Right renal pelvis (tissue), 4 donors: ENCODE measurements around the gene ACVR1C. TPM values are rescaled to one million over a fixed set of nuclear protein-coding genes. Genes with fewer than 3 reads are reported as not detected.
A peak's percentile ranks its signal among the peaks of the same experiment; 100 is the strongest.
"Not testable (repeated sequence)": the region's sequence is repeated elsewhere in the genome, so short reads cannot be mapped to it uniquely, and the experiment has no call there.

Source experiments
- DNase-seq, 4 donors: peaks; one replicate each; pipeline ENCODE4 v3.0.0-alpha.2; 2013; ENCODE audit warnings: low read depth in 4 of 4, low spot score in 3 of 4, missing footprints in 1 of 4
- polyA plus RNA-seq, 4 donors: library from polyadenylated mRNA; unstranded; fragments of 120-200 nt; gene quantifications; one replicate each; pipeline ENCODE4 v1.2.1, GENCODE V29; 2013; ENCODE audit not compliant: insufficient read length in 4 of 4

ACVR1C gene
- polyA plus RNA-seq, 4 donors, result 0.14 to 0.35 (median 0.19) TPM

DNA sequence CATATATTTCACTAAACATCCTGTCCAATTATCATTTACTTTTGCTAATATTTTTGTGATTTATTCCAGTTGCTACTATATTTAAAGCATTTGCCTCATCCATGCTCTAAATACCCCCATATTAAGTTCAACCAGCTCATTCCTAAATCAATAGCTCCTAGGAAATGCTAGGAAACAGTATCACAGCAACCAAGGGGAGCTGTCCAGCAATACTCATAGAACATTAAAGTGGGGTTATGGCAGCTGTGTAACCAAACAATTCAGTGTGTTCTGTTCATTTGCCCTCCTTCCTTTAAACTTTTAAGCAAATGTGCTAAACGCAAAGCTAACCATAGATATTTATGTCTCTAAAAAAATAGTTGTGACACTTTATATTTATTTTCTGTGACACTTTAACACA is 41.1 kb downstream of the ACVR1C start:
- DNase-seq, result no peak

DNA sequence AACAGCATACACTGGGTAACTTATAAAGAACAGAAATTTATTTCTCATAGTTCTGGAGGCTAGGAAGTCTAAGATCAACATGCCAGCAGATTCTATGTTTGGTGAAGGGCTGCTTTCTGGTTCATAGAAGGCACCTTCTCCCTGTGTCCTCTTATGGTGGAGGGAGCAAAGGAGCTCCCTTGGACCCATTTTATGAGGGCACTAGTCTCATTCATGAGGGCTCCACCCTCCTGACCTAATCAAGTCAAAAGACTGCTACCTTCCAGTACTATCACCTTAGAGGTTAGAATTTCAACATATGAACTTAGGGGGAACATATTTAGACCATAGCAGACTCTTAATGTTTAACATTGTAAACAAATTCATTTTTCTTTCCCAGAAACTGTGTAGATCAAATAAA is 54.5 kb downstream of the ACVR1C start:
- DNase-seq, result no peak

DNA sequence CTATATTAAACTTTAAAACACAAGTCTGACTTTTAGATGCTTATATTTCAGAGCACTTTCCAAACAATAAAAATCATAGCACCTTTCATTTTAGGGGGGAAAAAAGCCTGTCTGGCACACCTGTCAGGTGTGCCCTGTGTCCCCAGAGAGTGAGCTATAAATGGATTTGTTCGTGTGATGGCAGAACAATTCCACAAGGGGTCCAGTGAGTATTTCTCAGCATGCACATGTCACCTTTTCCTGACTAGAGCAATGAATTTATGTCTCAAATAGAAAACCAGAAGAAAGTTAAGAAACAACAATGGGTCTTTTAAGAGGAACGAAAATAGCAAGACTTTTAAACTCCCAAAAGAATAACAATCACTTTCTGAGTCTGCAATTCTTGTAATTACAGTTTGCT is 55.9 kb downstream of the ACVR1C start:
- DNase-seq, result no peak

DNA sequence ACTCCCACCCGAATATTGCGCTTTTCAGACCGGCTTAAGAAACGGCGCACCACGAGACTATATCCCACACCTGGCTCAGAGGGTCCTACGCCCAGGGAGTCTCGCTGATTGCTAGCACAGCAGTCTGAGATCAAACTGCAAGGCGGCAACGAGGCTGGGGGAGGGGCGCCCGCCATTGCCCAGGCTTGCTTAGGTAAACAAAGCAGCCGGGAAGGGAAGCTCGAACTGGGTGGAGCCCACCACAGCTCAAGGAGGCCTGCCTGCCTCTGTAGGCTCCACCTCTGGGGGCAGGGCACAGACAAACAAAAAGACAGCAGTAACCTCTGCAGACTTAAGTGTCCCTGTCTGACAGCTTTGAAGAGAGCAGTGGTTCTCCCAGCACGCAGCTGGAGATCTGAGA is 62.0 kb downstream of the ACVR1C start:
- not testable (repeated sequence) for DNase-seq

DNA sequence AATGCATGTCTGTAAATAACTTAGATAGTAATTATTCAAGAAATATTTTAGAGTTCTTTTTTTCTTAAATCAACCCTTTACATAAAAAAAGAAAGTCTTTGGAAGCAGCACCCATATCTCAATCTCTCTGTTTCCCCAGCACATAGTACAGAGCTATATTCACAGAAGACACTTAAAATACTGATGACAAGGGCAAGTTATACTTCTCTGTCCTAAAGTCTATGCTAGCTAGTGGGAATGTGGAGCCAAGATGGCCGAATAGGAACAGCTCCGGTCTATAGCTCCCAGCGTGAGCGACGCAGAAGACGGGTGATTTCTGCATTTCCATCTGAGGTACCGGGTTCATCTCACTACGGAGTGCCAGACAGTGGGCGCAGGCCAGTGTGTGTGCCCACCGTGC is 62.6 kb downstream of the ACVR1C start:
- DNase-seq, result not testable (repeated sequence)

DNA sequence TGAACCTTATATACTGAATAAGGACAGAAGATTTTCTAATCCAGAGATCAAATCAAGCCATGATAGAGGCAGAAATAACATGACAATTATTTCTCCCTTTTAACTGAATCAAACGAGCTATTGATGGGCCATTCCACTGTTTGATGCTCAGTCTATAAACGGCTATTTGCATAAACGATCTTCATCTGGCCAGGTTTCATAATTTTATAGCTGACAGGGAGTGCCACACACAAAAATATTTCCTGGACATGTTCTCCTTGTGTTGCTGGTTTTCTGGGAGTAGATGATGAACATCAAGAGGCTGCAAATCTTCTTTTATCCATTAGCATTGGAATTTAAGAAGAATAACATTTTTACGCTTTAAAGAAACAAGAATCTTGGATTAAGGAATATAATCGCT is 63.1 kb downstream of the ACVR1C start:
- no peak for DNase-seq

DNA sequence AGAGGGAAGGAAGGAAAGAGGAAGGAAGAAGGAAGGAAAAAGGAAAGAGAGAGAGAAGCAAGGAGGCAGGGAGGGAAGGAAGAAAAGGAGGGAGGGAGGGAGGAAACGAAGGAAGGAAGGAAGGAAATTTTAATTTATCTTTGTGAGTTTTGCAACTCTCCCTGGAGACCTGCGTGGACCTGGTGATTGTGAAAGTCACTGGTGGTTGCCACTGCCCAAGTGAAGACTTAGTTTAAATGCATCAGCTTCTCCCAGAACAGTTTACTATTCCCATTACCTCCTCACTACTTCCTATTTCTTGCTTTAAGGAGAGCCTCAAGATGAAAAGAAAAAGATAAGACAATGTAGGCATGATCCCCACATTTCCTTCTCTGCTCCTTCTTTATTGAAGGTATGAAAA is 68.8 kb downstream of the ACVR1C start:
- no peak for DNase-seq

DNA sequence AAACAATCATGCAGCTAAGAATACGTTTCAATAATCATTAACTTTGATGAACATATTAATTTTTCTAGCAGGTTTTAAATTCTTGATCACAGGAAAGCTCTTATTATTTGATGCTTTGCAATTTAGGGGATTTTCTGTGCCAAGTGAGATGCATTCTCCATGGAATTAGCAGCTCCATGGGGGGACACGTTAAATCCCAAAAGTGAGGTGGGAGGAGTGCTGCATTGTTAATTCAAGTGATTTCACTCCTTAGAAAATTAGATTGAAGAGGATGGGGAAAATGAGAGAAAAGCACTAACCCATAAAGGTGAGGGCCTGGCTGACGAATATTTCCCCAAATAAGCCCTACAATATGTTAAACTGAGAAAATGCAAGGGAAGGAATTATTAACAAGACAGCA is 69.2 kb downstream of the ACVR1C start:
- DNase-seq, result no peak

DNA sequence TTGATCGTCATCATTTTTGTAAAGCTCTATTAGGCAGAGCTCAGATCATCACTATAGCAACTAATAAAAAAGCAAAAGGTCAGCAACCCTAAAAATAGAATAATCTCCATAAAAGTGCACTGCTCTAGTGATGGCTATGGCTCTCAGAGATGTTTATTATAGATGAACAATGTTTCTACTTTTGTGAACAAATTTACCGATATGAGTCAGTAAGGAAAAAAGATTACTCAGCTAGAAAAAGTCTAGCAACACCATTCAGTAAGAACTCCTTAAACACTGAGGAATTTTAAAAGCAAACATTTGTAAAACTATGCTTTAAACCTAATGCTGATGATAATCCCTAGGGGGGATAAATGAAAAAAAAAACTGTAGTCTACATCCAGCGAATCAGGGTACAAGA is 69.6 kb downstream of the ACVR1C start:
- no peak for DNase-seq

DNA sequence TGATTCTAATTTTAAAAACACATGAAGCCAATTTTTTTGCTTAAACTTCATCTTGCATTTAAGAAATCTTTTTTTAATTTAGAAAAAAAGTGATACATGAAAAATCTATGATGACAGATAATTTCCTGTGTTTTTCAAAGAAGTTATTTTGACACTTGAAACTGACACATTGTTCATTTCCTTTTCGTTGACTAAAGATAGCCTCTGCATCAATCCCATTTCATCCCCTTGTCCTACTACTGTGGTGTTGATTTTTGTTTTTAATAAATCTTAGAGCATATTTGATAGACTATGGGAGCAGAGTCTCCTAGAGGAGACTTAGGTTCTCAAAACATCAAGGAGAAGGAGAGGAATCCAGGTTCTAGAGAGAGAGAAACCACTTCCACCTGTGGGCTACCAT is 70.9 kb downstream of the ACVR1C start:
- no peak for DNase-seq

DNA sequence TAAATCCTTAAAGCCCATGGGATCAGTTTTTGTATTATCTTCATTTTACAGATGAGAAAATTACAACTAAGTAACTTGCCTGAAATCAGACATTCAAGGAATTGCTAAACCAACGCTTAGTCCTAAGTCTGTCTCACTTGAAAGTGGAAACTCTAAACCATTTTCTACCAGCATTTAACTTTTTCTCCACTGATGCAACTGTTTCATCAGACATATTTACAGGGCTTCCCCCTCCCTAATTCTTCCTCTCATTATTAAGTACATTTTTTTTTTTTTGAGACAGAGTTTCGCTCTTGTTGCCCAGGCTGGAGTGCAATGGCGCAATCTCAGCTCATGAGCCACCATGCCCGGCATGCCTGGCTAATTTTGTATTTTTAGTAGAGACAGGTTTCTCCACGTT is 88.6 kb downstream of the ACVR1C start:
- DNase-seq, result no peak

DNA sequence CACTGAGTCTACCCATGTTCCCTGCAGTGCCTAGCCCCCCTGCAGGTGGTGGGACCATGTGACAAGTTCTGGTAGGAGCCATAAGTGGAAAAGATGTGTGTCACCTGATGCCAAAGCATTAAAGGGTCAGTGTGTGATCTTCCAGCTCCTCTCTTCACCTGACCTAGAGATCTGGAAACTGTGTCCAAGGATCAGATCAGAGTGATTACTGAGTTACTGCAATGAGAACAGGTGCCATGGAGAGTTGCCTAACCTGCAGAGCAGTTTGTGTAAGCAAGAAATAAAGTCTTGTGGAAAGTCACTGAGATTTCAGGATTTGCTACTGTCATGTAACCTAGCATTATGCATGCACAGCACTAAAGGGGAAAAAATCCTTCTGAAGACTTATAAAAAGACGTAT is 90.6 kb downstream of the ACVR1C start:
- no peak for DNase-seq

DNA sequence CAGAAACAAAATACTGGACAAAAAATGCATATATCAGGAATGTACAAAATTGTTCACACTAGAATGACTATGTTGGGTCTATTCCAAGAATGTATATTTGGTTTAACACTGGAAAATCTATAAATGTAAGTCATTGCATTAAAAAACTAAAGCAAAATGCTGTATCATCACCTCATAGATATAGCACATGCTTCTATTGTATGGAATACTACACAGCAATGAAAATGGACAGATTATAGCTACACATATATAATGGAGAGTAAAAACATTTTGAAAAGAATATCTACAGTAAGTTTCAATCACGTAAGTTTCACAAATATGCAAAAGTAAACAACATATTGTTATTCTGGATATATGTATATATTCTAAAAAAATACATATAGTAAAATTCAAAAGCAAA is 91.8 kb downstream of the ACVR1C start:
- DNase-seq, result no peak

DNA sequence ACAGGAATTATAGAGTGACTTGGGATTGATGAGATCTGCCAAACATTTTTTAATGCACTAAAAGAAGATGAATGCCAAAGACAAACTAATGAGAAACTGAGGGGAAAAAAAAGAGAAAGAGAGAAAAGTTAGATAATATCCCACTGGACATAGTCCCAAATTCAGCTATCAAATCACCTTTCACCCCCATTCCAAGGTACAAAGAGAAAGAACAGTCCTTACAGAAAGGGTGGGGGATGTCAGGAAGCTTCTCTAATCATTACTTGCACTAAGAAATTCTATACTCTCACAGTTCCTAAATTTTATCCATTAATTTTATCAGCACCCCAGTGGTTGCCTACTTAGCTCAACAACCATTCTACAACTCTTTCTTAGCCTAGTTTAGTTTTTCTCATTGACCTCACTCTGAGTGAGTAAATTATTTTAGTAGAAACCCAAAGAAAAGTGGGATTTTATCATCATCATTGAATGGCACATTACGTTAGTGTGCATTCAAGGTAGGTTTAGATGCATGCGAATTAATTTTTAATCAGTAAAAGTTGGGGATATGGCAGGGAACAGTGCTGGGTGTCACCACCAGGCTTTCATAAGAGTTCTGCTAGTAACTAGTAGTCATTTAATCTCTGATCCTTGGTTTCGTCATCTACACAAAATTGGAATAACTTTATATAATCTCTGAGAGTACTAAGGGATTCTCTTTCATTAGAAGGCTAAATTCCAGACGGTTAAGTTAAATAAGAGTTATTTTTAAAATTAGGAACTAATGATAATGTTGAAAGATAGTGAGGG is 99.5 kb downstream of the ACVR1C start:
- DNase-seq, result no peak

DNA sequence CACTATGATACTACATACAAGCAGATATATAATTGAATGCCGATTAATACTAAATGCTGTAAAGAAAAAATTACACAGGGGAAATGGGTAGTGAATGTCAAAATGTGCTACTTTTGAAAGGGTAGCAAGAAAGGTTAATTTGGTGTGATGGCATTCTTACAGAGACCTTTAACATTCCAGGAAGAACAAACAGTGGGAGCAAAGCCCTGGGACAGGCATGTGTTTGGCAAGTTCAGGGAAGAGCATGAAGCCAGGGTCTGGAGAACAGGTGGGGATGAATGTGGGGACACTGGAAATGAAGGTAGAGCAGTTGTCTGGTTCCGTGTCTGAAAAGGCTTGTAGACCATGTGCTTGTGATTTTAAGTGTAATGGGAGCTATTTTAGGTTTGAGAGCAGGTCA is 102.6 kb downstream of the ACVR1C start:
- DNase-seq, result no peak

DNA sequence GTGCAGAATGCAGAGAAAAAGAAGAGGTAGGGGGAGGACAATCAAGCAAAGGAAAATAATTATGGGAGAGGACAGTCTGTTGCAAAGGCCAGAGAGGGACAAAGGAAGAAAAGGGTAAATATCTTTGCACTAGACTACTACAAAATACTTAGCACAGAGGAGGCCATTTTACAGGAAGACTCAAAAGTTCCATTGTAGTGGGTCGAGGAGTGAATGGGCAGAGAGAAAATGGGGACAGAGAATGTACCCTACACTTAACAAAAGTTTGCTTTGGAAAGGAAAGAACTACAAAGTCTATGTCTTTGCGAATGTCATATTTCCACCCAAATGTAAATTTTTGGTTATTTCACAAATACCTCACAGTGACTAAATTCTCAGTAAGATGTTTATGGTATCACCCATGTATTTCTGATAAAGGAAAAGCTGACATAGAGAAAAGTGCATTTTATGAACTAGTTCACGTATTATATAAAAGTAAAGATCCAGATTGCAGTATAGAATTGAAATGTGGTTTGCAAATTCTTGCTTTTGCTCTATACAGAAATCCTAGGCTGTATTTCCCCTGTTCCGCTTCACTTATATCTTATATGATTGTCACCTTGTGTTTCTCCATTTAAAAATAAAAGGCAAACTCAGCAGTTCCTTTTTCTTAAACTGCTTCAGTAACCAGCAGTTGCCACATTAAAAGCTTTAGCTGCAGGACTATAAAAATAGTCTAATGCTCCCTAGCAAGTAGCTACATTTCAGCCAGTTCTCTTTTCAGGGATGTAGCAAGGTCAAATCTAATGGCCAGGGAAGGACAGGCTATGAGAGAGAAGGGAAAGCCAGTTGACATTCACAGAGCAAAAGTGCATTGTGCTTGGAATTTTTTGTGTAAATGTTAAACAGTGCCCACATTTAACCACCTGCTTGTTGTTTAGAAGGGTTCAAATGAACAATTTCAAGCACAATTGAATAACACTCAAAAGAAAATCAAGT is 105.1 kb downstream of the ACVR1C start:
- DNase-seq, result peak in 1 of 4 donors; percentile 2

DNA sequence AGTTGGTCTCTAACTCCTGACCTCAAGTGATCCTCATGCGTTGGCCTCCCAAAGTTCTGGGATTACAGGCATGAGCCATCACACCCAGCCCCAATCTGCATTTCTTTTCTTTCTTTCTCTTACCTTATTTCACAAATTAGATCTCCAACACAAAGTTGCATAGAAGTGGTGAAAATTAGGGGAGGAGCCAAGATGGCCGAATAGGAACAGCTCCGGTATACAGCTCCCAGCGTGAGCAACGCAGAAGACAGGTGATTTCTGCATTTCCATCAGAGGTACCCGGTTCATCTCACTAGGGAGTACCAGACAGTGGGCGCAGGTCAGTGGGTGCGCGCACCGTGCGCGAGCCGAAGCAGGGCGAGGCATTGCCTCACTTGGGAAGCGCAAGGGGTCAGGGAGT is 113.7 kb downstream of the ACVR1C start:
- DNase-seq, result not testable (repeated sequence)

DNA sequence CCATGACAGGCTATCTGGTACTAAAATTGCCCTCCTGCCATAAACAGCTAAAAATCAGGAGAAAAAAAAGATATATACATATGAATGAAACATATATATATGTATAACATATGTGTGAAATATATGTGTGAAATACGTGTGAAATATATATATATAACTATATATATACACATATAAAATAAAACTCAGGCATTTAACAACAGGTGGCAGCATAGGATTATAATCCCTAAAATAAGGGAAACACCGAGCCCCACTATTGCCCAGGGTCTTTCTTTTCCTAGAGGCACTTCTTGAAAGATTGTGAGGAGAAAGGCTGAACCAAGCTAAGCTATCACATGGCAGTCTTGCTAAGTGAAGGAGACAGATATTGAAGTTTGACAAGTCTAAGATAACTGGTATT is 118.9 kb downstream of the ACVR1C start:
- no peak for DNase-seq

DNA sequence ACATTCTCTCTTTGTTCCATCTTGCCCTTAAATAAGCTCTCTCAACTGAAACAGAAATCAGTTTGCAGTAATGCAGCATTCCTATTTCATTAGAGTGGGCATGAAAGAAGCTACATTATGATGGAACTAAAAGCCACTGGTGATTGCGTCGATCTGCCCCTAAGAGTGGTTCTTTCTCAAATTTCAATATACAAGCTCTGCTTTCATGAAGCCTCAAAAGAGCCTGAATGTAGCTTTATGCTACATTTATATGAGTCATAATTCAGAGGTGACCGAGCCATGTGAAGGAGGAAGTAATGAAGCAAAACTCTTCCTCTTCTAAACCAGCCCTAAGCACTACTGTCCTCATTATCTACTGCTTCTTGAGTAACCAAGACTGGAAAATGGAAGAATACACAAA is 120.0 kb downstream of the ACVR1C start:
- no peak for DNase-seq

DNA sequence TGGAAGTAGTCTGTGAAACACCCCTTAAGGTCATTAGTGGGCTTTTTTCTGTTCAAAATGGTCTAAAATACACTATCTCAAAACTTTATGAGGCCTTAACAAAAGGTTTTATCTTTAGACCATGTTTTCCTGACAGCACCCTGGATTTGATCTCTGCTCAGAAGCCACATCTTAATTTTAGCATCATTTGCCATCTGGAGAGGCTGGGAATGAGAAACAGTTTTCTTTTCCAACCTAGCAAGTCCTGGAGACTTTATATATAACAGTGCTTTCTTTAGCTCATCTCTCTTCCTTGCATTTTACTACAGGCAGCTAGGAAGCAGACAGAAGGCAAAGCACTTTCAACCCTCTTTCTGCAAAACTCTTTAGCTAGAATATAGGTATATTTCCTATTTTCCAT is 122.1 kb downstream of the ACVR1C start:
- no peak for DNase-seq

DNA sequence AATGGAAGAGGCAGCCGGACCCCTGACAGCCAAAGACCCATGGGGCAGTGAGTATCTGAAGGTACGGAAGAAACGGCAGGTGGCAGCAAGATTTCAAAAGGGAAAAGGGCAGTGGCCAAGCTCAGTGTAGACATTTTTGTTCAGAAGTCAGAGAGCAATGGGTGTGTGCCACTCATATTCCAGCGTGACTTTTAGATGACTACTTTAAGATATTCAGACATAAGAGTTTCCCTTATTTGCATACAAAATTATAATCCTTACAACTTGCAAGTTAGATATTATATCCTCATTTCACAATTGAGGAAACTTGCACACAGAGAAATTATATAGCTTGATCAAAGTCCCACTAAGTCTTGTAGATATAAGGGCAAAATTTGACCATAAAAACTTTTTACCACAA is 124.0 kb downstream of the ACVR1C start:
- DNase-seq, result no peak

DNA sequence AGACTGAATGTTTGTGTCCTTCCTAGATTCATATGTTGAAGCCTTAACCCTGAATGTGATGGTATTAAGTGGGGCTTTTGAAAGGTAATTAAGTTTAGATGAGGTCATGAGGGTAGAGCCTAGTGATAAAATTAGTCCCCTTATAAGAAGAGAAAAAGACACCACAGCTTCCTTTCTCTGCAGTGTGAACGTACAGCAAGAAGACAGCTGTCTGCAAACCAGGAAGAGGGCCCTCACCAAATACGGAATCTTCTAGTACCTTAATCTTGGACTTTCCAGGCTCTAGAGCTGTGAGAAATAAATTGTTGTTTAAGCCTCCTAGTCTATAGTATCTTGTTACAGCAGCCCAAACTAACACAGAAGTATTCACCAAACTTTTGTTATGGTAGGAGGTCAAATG is 127.6 kb downstream of the ACVR1C start:
- no peak for DNase-seq
